HepG2 (cell line): ENCODE measurements around the gene ELN. TPM values are rescaled to one million over a fixed set of nuclear protein-coding genes. Genes with fewer than 3 reads are reported as not detected.

ENCODE experiments used
- ARID2 ChIP-seq: sonication (generic); formaldehyde crosslinking; IDR thresholded peaks from 2 replicates; pipeline ENCODE4 v1.8.1; 2022; ENCODE audit warnings: mild to moderate bottlenecking, missing genetic modification reagents, borderline replicate concordance
- ARNT ChIP-seq: fragments of 450-650 bp; IDR thresholded peaks from 2 replicates; pipeline ENCODE4 v1.6.1; 2017
- GABPA ChIP-seq, 2 experiments: IDR thresholded peaks; 2 replicates each; pipeline ENCODE4 v1.6.1; 2011 to 2016; ENCODE audit warnings: low read depth in 2 of 2, low read length in 1 of 2, missing biosample characterization in 1 of 2, missing genetic modification characterization in 1 of 2
- GTF2F1 ChIP-seq: fragments of 150-350 bp; IDR thresholded peaks from 2 replicates; pipeline ENCODE4 v1.6.1; 2014; ENCODE audit warnings: low read length
- HNRNPK ChIP-seq: fragments of 200-400 bp; formaldehyde crosslinking; IDR thresholded peaks from 2 replicates; pipeline ENCODE4 v1.6.1; 2018; ENCODE audit warnings: low read length, low read depth, moderate library complexity, mild to moderate bottlenecking; ENCODE audit not compliant: poor library complexity, severe bottlenecking
- JARID2 ChIP-seq: sonication (generic); formaldehyde crosslinking; IDR thresholded peaks from 2 replicates; pipeline ENCODE4 v1.8.1; 2023; ENCODE audit warnings: missing genetic modification reagents, inconsistent platforms; ENCODE audit not compliant: insufficient replicate concordance
- KDM5B ChIP-seq: sonication (generic); formaldehyde crosslinking; IDR thresholded peaks from 2 replicates; pipeline ENCODE4 v1.4.0; 2020; ENCODE audit warnings: missing genetic modification reagents, mild to moderate bottlenecking, borderline replicate concordance
- KLF16 ChIP-seq, 2 experiments: sonication (generic) in 1 of 2; formaldehyde crosslinking in 1 of 2; IDR thresholded peaks; 2 replicates each; pipeline versions ENCODE4 v1.6.1 to v1.8.0; 2016 to 2023; ENCODE audit warnings: missing genetic modification reagents in 2 of 2, missing compliant biosample characterization in 1 of 2
- LCORL ChIP-seq, 2 experiments: fragments of 450-650 bp in 1 of 2; sonication (generic) in 1 of 2; formaldehyde crosslinking in 1 of 2; IDR thresholded peaks; 2 replicates each; pipeline versions ENCODE4 v1.5.0 to v1.6.1; 2017 to 2020; ENCODE audit warnings: antibody characterized with exemption in 1 of 2, missing genetic modification reagents in 1 of 2
- PAF1 ChIP-seq: IDR thresholded peaks from 2 replicates; pipeline ENCODE4 v1.6.1; 2016; ENCODE audit warnings: missing genetic modification reagents, missing compliant biosample characterization
- PRMT3 ChIP-seq: sonication (generic); formaldehyde crosslinking; IDR thresholded peaks from 2 replicates; pipeline ENCODE4 v1.8.1; 2022; ENCODE audit warnings: low read depth, mild to moderate bottlenecking, moderate library complexity, missing genetic modification reagents, borderline replicate concordance
- SIN3B ChIP-seq: fragments of 150-350 bp; IDR thresholded peaks from 2 replicates; pipeline ENCODE4 v1.6.1; 2014; ENCODE audit warnings: low read length
- STAT5B ChIP-seq: sonication (generic); formaldehyde crosslinking; IDR thresholded peaks from 2 replicates; pipeline ENCODE4 v1.4.0; 2020; ENCODE audit warnings: missing genetic modification reagents
- YEATS4 ChIP-seq: sonication (generic); formaldehyde crosslinking; IDR thresholded peaks from 2 replicates; pipeline ENCODE4 v1.4.0; 2020; ENCODE audit warnings: missing genetic modification reagents, borderline replicate concordance
- ZNF10 ChIP-seq: sonication (generic); formaldehyde crosslinking; IDR thresholded peaks from 2 replicates; pipeline ENCODE4 v1.4.0; 2020; ENCODE audit warnings: mild to moderate bottlenecking, low read depth, missing genetic modification reagents, borderline replicate concordance
- ZNF124 ChIP-seq: sonication (generic); formaldehyde crosslinking; IDR thresholded peaks from 2 replicates; pipeline ENCODE4 v1.4.0; 2020; ENCODE audit warnings: missing genetic modification reagents
- ZNF234 ChIP-seq: sonication (generic); formaldehyde crosslinking; conservative IDR thresholded peaks from 2 replicates; pipeline ENCODE4 v1.5.1; 2020; ENCODE audit warnings: mild to moderate bottlenecking, missing genetic modification reagents
- ZNF703 ChIP-seq: sonication (generic); formaldehyde crosslinking; IDR thresholded peaks from 2 replicates; pipeline ENCODE4 v1.5.1; 2020; ENCODE audit warnings: missing genetic modification reagents, mild to moderate bottlenecking, moderate library complexity, borderline replicate concordance
- ZNF713 ChIP-seq: sonication (generic); formaldehyde crosslinking; IDR thresholded peaks from 2 replicates; pipeline ENCODE4 v1.4.0; 2020; ENCODE audit warnings: mild to moderate bottlenecking, missing genetic modification reagents
- ZNF720 ChIP-seq: sonication (generic); formaldehyde crosslinking; IDR thresholded peaks from 2 replicates; pipeline ENCODE4 v1.4.0; 2020; ENCODE audit warnings: missing genetic modification reagents
- ZNF772 ChIP-seq: sonication (generic); formaldehyde crosslinking; IDR thresholded peaks from 2 replicates; pipeline ENCODE4 v1.5.0; 2020; ENCODE audit warnings: mild to moderate bottlenecking, missing genetic modification reagents
- ZNF788 ChIP-seq: sonication (generic); formaldehyde crosslinking; IDR thresholded peaks from 2 replicates; pipeline ENCODE4 v1.5.0; 2020; ENCODE audit warnings: mild to moderate bottlenecking, missing genetic modification reagents, borderline replicate concordance
- ZNF883 ChIP-seq: sonication (generic); formaldehyde crosslinking; IDR thresholded peaks from 2 replicates; pipeline ENCODE4 v1.5.1; 2020; ENCODE audit warnings: mild to moderate bottlenecking, missing genetic modification reagents; ENCODE audit errors: not compliant biosample characterization
- polyA plus RNA-seq, 8 experiments: library from polyadenylated mRNA; depleted of rRNA in 3 of 8; stranded (reverse) in 7 of 8; unstranded in 1 of 8; fragments of >200 nt; fragmentation: Illumina TruSeq in 4 of 8; extraction: Trizol in 4 of 8; gene quantifications; 2 replicates each; pipeline versions ENCODE4 v1.2.1 to v1.2.3, GENCODE V29; 2011 to 2016; ENCODE audit warnings: low read depth in 4 of 8, missing spikeins in 1 of 8, mixed read lengths in 1 of 8; ENCODE audit not compliant: insufficient read depth in 1 of 8
- total RNA-seq, 5 experiments: library from RNA; depleted of rRNA; stranded (reverse); fragments of >200 nt; fragmentation: Illumina TruSeq; extraction: Trizol; gene quantifications; 2 replicates each; pipeline ENCODE4 v1.2.3, GENCODE V29; 2016; ENCODE audit warnings: low read depth in 1 of 5
- TF ChIP-seq, protein P1 (sequence below): sonication (generic); formaldehyde crosslinking; IDR thresholded peaks from 2 replicates; pipeline ENCODE4 v1.5.1; 2020; ENCODE audit warnings: missing genetic modification reagents, mild to moderate bottlenecking, borderline replicate concordance
- TF ChIP-seq, protein P2 (sequence below): sonication (generic); formaldehyde crosslinking; IDR thresholded peaks from 2 replicates; pipeline ENCODE4 v1.5.1; 2020; ENCODE audit warnings: missing genetic modification reagents, mild to moderate bottlenecking, borderline replicate concordance
- TF ChIP-seq, protein P3 (sequence below): sonication (generic); formaldehyde crosslinking; IDR thresholded peaks from 2 replicates; pipeline ENCODE4 v1.4.0; 2020; ENCODE audit warnings: missing genetic modification reagents, low read depth, mild to moderate bottlenecking, borderline replicate concordance

The ELN gene
- total and polyA plus RNA-seq, 2 of the 13 experiments (the other 11 are each of a cell fraction or from before 2014, with no cell fraction given), result 0.15 to 0.37 TPM

DNA sequence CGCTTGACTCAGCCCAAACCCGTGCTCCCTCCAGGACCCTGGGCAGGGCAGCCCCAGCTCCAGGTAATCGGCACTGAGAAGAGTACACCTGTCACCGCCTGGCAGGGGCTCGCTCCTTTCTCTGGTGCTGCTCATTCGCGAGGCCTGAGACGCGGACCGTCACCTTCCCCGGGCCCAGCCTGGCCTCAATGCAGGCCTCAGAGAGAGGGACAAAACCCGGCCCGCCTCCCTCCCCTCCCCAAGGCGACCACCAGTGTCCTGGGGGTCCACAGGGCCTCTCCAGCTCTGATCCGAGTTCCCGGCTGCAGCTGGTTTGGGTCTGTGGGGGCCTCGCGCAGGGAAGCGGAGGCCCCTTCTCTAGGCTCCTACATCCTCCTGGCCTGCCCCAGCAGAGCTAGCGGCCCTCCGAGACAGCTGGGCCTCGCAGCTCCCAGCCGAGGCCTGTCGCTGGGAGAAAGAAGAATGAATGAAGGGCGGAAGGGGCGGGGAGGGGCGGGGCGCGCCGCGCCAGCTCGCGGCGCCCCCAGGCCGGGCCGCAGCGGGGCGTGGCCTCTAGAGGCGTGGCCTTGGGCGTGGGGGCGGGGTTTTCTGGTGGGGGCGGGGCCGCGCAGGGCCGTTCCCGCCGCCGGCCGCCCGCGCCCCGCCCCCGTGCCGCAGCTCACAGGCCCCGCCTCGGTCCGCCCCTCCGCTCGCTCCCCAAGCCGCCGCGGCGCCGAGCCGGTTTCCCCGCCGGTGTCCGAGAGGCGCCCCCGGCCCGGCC, 55.3 kb downstream of the ELN start, which contains the start of gene LIMK1 (continued):
- TF ChIP-seq, protein P1, sequence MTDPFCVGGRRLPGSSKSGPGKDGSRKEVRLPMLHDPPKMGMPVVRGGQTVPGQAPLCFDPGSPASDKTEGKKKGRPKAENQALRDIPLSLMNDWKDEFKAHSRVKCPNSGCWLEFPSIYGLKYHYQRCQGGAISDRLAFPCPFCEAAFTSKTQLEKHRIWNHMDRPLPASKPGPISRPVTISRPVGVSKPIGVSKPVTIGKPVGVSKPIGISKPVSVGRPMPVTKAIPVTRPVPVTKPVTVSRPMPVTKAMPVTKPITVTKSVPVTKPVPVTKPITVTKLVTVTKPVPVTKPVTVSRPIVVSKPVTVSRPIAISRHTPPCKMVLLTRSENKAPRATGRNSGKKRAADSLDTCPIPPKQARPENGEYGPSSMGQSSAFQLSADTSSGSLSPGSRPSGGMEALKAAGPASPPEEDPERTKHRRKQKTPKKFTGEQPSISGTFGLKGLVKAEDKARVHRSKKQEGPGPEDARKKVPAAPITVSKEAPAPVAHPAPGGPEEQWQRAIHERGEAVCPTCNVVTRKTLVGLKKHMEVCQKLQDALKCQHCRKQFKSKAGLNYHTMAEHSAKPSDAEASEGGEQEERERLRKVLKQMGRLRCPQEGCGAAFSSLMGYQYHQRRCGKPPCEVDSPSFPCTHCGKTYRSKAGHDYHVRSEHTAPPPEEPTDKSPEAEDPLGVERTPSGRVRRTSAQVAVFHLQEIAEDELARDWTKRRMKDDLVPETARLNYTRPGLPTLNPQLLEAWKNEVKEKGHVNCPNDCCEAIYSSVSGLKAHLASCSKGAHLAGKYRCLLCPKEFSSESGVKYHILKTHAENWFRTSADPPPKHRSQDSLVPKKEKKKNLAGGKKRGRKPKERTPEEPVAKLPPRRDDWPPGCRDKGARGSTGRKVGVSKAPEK (CRISPR knock-in tag), result no peak
- TF ChIP-seq ZNF10 (CRISPR knock-in tag) (no peak), ARID2 (CRISPR knock-in tag) (no peak), KDM5B (CRISPR knock-in tag) (no peak), ARNT (no peak), ZNF124 (CRISPR knock-in tag) (no peak), GABPA (IDR thresholded peaks at IDR 0.05; ENCODE audit: low read depth, low read length) (peak; percentile 16; the same call in 1 of the 2 replicates), GABPA (CRISPR knock-in tag; IDR thresholded peaks at IDR 0.05; ENCODE audit: low read depth) (peak; percentile 47; the same call in 1 of the 2 replicates), SIN3B (no peak), KLF16 (CRISPR knock-in tag; IDR thresholded peaks at IDR 0.05) (no peak), YEATS4 (CRISPR knock-in tag) (no peak), ZNF234 (no peak), ZNF788 (CRISPR knock-in tag) (peak; percentile 53; the same call in 1 of the 2 replicates), STAT5B (CRISPR knock-in tag) (no peak), JARID2 (no peak), ZNF703 (CRISPR knock-in tag) (no peak), GTF2F1 (no peak), LCORL (IDR thresholded peaks at IDR 0.05) (no peak), LCORL (CRISPR knock-in tag; IDR thresholded peaks at IDR 0.05) (no peak), ZNF713 (CRISPR knock-in tag) (no peak), HNRNPK (no peak), ZNF720 (CRISPR knock-in tag) (no peak), PAF1 (no peak), ZNF772 (0 out of 2 replicates have a peak, but pooled peaks have one; percentile 58), PRMT3 (CRISPR knock-in tag) (no peak), ZNF883 (no peak)
- TF ChIP-seq, protein P2, sequence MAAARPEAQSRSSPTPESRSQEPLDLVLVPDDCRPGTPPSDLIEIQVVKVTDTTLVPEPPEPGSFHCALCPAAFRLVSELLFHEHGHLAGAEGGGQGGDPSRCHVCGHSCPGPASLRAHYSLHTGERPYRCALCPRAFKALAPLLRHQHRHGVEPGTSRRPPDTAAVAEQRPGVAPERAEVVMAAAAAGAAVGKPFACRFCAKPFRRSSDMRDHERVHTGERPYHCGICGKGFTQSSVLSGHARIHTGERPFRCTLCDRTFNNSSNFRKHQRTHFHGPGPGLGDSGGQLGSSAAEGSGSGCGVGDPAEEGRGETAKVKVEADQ (CRISPR knock-in tag), result no peak
- TF ChIP-seq, protein P3, sequence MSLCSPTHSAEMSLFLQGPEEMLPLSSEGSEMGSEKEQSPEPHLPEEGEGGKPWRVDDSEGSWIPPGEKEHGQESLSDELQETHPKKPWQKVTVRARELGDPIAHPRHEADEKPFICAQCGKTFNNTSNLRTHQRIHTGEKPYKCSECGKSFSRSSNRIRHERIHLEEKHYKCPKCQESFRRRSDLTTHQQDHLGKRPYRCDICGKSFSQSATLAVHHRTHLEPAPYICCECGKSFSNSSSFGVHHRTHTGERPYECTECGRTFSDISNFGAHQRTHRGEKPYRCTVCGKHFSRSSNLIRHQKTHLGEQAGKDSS (CRISPR knock-in tag), result no peak
